Lower leg skin (tissue), 4 donors: Measurements from ENCODE around the gene ZNF202. TPM values are rescaled to one million over a fixed set of nuclear protein-coding genes. Genes with fewer than 3 reads are reported as not detected.

Experiments used
- DNase-seq, 2 donors: peaks; one replicate each; pipeline ENCODE4 v3.0.0-alpha.2; 2019; ENCODE audit warnings: low spot score in 2 of 2
- H3K4me3 ChIP-seq: fragments of 200-600 bp; sonication (generic); 2 replicates; pipeline ENCODE4 v1.5.1; 2017; ENCODE audit warnings: mild to moderate bottlenecking, low read depth; ENCODE audit not compliant: poor library complexity, severe bottlenecking
- POLR2A ChIP-seq, 2 donors: fragments of 450-650 bp; IDR thresholded peaks; one replicate each; pipeline ENCODE4 v1.6.1; 2016 to 2017; ENCODE audit warnings: antibody characterized with exemption in 2 of 2, mild to moderate bottlenecking in 1 of 2, moderate library complexity in 1 of 2
- WGBS, 2 donors: methylation state at CpG; one replicate each; pipeline ENCODE4 v1.1.5; 2018; 5-methylcytosine and 5-hydroxymethylcytosine counted together
- intact Hi-C: fragments of 100-400 bp; cut with DNase I; formaldehyde crosslinking; loops from one replicate; pipeline ENCODE4 v1.15.0; 2023; ENCODE audit warnings: low total_unique reads
- total RNA-seq, 4 donors: library from RNA; depleted of rRNA; stranded (reverse); fragments of >200 nt; gene quantifications; one replicate each; pipeline ENCODE4 v1.1.0, GENCODE V29; 2016
- TF ChIP-seq, protein P1 (sequence below), 3 donors: fragments of 450-650 bp; IDR thresholded peaks; one replicate each; pipeline ENCODE4 v1.5.1; 2016; ENCODE audit warnings: antibody characterized with exemption in 3 of 3, mild to moderate bottlenecking in 3 of 3, moderate library complexity in 2 of 3

The ZNF202 gene
- total RNA-seq, 4 donors from 2014 or later, result 6.9 to 8.5 (median 7.9) TPM

DNA sequence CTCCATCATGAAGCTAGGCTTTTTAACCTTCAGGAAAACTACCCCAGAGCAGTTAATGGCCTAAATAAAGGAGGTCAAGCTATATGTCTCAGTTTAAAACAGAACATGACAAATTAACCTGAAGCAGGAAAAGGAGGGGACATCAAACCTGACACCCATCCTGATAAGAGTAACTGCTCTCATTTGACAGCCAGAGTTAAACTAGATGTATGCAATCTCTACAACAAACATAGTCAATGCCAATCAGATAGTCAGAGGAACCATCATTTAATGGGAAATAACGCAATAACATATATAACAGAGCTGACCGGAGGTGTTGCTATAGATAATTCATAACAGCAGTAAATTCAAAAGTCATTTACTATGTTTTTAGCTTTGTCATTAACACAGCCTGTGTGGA, 3.1 kb downstream of the ZNF202 start:
- H3K4me3 ChIP-seq, result no peak overlapping the region
- DNase-seq, result no peak
- WGBS, 2 donors, result 0 to 84% methylated on average over 2 of the region's 2 CpGs
- TF ChIP-seq POLR2A (IDR thresholded peaks at IDR 0.05), result no peak
- intact Hi-C loops, result no loop called here

DNA sequence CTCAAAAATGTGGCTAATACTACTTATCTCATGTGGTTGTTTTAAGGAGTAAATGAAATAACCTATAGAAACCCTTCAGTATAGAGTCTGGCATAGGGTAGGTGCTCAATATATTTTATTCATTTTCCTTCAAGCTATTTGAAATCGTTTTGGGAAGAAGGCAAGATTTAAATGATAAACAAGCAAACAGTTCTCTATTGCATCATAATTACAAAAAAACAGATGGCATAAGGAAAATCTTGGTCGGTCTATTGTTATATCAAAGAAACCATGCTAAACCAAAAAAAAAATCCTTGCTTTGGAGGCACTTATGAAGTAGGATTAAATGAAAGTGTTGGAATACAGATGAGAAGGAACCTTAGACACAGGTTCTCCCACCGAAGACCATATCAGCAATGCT, 4.7 kb downstream of the ZNF202 start:
- no peak overlapping the region for H3K4me3 ChIP-seq
- TF ChIP-seq, protein P1, sequence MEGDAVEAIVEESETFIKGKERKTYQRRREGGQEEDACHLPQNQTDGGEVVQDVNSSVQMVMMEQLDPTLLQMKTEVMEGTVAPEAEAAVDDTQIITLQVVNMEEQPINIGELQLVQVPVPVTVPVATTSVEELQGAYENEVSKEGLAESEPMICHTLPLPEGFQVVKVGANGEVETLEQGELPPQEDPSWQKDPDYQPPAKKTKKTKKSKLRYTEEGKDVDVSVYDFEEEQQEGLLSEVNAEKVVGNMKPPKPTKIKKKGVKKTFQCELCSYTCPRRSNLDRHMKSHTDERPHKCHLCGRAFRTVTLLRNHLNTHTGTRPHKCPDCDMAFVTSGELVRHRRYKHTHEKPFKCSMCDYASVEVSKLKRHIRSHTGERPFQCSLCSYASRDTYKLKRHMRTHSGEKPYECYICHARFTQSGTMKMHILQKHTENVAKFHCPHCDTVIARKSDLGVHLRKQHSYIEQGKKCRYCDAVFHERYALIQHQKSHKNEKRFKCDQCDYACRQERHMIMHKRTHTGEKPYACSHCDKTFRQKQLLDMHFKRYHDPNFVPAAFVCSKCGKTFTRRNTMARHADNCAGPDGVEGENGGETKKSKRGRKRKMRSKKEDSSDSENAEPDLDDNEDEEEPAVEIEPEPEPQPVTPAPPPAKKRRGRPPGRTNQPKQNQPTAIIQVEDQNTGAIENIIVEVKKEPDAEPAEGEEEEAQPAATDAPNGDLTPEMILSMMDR (IDR thresholded peaks at IDR 0.05), result no peak
- no peak for TF ChIP-seq POLR2A (IDR thresholded peaks at IDR 0.05)
- intact Hi-C loops, result no loop called here
- no peak for DNase-seq
- 76 to 78% methylated on average over 3 of the region's 3 CpGs for WGBS, 2 donors

DNA sequence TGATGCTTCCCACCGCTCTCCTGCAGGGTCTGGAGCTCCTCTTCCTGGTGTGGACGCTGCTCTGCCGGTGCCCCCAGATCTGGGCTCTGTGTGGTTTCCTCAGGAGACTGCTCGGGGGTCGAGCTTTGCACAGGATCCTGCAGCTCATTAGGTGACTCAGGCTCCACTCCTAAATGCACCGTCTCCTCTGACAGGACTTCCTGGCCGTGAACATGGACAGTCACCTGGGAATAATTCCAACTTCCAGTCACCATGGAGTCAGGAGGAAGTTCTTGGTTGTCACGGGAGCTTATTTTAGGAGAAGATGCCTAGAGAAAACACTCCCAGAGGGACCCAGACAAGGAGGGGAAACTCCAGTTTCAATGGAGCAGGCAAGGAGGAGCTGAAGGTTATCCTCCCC, 11.9 kb downstream of the ZNF202 start:
- intact Hi-C loops, result no loop called here
- no peak for DNase-seq
- TF ChIP-seq, protein P1 (IDR thresholded peaks at IDR 0.05), result no peak
- no peak for TF ChIP-seq POLR2A (IDR thresholded peaks at IDR 0.05)
- H3K4me3 ChIP-seq, result no peak overlapping the region
- WGBS, 2 donors, result 80 to 89% methylated on average over 8 of the region's 8 CpGs

DNA sequence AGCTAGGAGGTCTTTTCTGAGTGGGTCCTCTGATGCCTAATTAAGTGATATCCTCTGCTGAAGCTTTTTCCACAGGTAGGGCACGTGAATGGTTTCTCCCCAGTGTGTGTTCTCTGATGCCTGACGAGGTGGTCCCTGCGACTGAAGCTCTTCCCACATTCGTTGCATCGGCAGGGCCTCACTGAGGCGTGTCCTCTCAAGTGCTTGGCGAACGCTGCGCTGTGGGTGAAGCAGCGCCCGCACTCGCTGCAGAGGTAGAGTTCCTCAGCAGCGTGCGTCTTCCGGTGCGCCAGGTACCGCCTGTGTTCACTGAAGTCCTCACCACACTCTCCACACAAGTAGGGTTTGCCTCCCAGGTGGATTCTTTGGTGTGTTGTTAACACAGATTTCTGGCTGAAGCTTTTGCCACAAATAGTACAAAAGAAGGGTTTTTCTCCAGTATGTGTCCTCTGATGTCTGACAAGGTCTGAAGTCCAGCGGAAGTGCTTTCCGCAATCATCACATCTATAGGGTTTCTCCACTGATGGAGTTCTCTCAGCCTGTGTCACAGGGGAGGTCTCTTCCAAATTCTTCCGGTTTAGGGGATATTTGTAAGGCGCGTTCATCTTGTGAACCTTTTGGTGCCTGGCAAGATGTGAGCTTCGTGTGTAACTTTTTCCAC, 15.3 kb downstream of the ZNF202 start:
- no peak for DNase-seq
- WGBS, 2 donors, result 98 to 99% methylated on average over 23 of the region's 23 CpGs
- no peak overlapping the region for H3K4me3 ChIP-seq
- intact Hi-C loops, result no loop called here
- TF ChIP-seq, protein P1 (IDR thresholded peaks at IDR 0.05), result no peak
- no peak for TF ChIP-seq POLR2A (IDR thresholded peaks at IDR 0.05)

DNA sequence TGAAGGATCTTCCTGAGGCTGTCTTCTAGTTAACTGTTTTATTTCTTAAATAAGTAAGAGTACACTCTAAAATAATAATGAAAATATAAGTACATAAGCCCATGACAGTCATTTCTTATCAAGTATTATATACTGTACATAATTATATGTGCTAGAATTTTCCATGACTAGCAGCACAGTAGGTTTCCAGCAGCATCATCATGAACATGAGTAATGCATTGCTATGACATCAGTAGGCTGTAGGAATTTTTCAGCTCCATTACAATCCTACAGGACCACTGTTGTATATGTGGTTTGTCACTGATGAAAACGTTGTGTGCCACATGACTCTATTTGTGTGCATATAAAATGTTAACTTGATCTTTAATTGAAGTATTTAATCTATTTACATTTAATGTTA, 22.0 kb downstream of the ZNF202 start:
- no peak overlapping the region for H3K4me3 ChIP-seq
- intact Hi-C loops, result no loop called here
- TF ChIP-seq, protein P1 (IDR thresholded peaks at IDR 0.05), result no peak
- TF ChIP-seq POLR2A (IDR thresholded peaks at IDR 0.05), result no peak
- WGBS, 2 donors, result 65 to 74% methylated on average over 1 of the region's 1 CpG
- no peak for DNase-seq

DNA sequence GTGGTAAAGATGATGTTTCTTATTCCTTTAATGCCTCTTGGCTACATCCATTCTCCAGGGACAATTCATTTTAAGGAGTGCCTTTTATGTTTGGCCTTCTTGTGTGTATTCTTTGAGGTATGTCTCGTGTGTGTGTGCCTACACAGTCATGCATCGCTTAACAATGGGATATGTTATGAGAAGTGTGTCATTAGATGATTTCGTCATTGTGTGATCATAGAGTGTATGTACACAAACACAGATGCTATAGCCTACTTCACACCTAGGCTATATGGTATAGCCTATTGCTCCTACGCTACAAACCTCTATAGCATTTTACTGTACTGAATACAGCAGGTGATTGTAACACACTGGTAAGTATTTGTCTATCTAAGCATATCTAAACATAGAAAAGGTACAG, 23.0 kb downstream of the ZNF202 start:
- 91 to 92% methylated on average over 4 of the region's 4 CpGs for WGBS, 2 donors
- H3K4me3 ChIP-seq, result no peak overlapping the region
- intact Hi-C loops, result no loop called here
- DNase-seq, result no peak
- TF ChIP-seq, protein P1 (IDR thresholded peaks at IDR 0.05), result no peak
- no peak for TF ChIP-seq POLR2A (IDR thresholded peaks at IDR 0.05)
